ENCODE measurements around the gene NKD1.

DNA sequence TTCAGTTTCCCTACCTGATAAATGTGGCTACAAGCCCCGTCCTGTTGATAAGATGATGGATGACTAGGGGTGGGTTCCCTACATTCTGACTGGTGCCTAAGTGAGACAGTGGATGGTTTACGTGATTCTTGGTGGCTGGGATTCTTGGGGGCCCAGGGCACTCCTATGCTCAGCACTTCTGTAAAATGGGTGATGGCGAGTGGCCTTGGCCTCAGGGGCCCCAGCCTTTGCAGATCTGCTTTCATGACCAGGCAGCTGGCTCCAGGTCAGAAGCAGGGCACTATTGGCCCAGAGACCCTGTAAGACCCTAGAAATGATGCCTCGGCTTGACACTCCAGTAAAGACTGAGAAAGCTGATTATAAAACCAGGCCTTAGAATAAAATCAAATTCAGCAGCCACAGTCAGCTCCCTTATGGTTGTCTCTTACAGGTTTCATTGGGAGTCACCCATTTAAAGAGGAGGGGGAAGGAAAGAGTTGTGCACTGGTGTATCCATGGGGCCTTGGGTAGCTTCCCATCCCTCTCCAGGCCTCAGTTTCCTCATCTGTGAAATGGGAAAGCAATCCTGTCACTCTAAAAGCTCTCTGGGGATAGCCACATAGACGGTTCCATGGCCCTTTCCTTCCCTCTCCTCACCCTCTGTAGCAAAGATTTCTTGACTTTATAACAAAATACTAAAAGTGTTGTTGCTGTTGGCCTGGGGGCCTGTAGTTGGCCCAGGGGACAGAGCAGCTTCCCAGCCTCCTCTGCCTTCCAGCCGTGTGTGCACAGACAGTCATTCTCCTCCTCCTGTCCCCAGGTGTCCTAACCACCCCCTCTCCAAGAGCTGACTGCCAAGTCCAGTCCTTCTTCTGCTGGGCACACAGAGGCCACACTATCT, 131.7 kb downstream of the NKD1 start:
- TF ChIP-seq, protein P1, sequence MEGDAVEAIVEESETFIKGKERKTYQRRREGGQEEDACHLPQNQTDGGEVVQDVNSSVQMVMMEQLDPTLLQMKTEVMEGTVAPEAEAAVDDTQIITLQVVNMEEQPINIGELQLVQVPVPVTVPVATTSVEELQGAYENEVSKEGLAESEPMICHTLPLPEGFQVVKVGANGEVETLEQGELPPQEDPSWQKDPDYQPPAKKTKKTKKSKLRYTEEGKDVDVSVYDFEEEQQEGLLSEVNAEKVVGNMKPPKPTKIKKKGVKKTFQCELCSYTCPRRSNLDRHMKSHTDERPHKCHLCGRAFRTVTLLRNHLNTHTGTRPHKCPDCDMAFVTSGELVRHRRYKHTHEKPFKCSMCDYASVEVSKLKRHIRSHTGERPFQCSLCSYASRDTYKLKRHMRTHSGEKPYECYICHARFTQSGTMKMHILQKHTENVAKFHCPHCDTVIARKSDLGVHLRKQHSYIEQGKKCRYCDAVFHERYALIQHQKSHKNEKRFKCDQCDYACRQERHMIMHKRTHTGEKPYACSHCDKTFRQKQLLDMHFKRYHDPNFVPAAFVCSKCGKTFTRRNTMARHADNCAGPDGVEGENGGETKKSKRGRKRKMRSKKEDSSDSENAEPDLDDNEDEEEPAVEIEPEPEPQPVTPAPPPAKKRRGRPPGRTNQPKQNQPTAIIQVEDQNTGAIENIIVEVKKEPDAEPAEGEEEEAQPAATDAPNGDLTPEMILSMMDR (IDR thresholded peaks at IDR 0.05) = no peak
- TF ChIP-seq POLR2A (IDR thresholded peaks at IDR 0.05) = no peak

All from uterus (tissue), 2 donors.